ENCODE data around the gene LAPTM5. TPM values are rescaled to one million over a fixed set of nuclear protein-coding genes. Genes with fewer than 3 reads are reported as not detected.
A peak's percentile ranks its signal among the peaks of the same experiment; 100 is the strongest.

Gene LAPTM5
- total and polyA plus RNA-seq, 2 of the 13 experiments (the other 11 are each of a cell fraction or from before 2014, with no cell fraction given): 0.41 to 0.86 TPM

GRCh38 chr1:30761381-30762151 lies 4.0 kb upstream of the LAPTM5 start (continued):
- TF ChIP-seq REST (IDR thresholded peaks at IDR 0.05; ENCODE audit: borderline replicate concordance in 1 of 2, low read depth in 1 of 2, low read length in 2 of 2): no peak

GRCh38 chr1:30760596-30761324 lies 3.2 kb upstream of the LAPTM5 start:
- 68% methylated on average over 18 of the region's 18 CpGs for WGBS (ENCODE audit: low lambda C conversion rate)
- Histone ChIP-seq H3K4me3 (replicated peaks in 1 of 3; ENCODE audit: insufficient read depth in 1 of 3, low read depth in 2 of 3, low read length in 3 of 3) (no peak overlapping the region), H3K4me1 (ENCODE audit: insufficient read depth, low read length) (peaks cover 19% of the 10 kb centered on the region), H3K79me2 (ENCODE audit: insufficient read depth, low read length) (no peaks in the 10 kb centered on the region), H3K9ac (ENCODE audit: insufficient read depth, low read depth, low read length) (no peak overlapping the region), H3K9me3 (ENCODE audit: low read length) (no peaks in the 10 kb centered on the region), H2AFZ (ENCODE audit: low read length) (no peak overlapping the region), H3K36me3 (replicated peaks in 1 of 2; ENCODE audit: control insufficient read depth in 1 of 2, insufficient read depth in 2 of 2, low read length in 2 of 2) (no peaks in the 10 kb centered on the region), H3K27ac (ENCODE audit: extremely low read length, insufficient read depth, low read length) (no peak overlapping the region), H3K27me3 (ENCODE audit: control insufficient read depth in 1 of 2, insufficient read depth in 2 of 2, low read length in 2 of 2) (peaks cover 4 to 39% of the 10 kb centered on the region in 2 experiments; a peak in 3 of 5 replicates), H3K4me2 (ENCODE audit: low read depth, low read length) (no peak overlapping the region), H4K20me1 (ENCODE audit: insufficient read depth, low read length) (no peaks in the 10 kb centered on the region)
- in situ Hi-C loops (cut with HindIII; ENCODE audit: extremely low pct_ligation_motif_present, low pct_unique_long_range_greater_than_20kb): no loop called here
- intact Hi-C loops (cut with micrococcal nuclease; ENCODE audit: unreplicated experiment): no loop called here
- BruUV-seq (replicated peaks): no TSS peak
- ATAC-seq (no peak), FAIRE-seq (no peak), DNase-seq (ENCODE audit: low spot score) (no peak)
- ChIA-PET CTCF (ENCODE audit: low intra/inter-chr PET ratio, low total read pairs) (no interaction called here), POLR2A (interaction anchor here (1.1 kb wide), 1 partner anchor 42 kb away, joined by 3 read pairs; no protein-coding TSS in a partner anchor)
- TF ChIP-seq MXD3 (CRISPR knock-in tag; IDR thresholded peaks at IDR 0.05) (no peak), ZNF768 (CRISPR knock-in tag; IDR thresholded peaks at IDR 0.05) (peak; percentile 29; the same call in 1 of the 2 replicates)

Data from HepG2 (cell line).